GM19351 (cell line): ENCODE data around the gene CKM.

ENCODE experiments used
- ATAC-seq: cut with Tn5 transposase; IDR thresholded peaks from one replicate; pipeline ENCODE4 v1.9.1; 2021; ENCODE audit warnings: mild to moderate bottlenecking, moderate library complexity; ENCODE audit not compliant: unreplicated experiment

CKM gene

GRCh38 chr19:45322744-45323281 is at the start of gene CKM:
Gene CKM, minus strand, starts transcription at chr19:45322875. Its CDS starts 3,162 bp downstream, at chr19:45319713.
- no peak for ATAC-seq

- peak; percentile 99 for ATAC-seq
Observed at GRCh38 chr19:45370410-45371204, 47.9 kb upstream of the CKM start, which contains the start of gene ERCC2. Gene ERCC2, minus strand, starts transcription at chr19:45370573. Its CDS starts 33 bp downstream, at chr19:45370540.

GRCh38 chr19:45368737-45369340 is 46.2 kb upstream of the CKM start:
- no peak for ATAC-seq

GRCh38 chr19:45368127-45368526 is 45.5 kb upstream of the CKM start:
- no peak for ATAC-seq

- ATAC-seq: no peak
Observed at GRCh38 chr19:45364696-45365095, 42.0 kb upstream of the CKM start.

GRCh38 chr19:45363861-45364459 is 41.3 kb upstream of the CKM start:
- ATAC-seq: no peak

GRCh38 chr19:45362291-45362690 is 39.6 kb upstream of the CKM start:
- ATAC-seq: no peak

- no peak for ATAC-seq
Observed at GRCh38 chr19:45361608-45362007, 38.9 kb upstream of the CKM start.

- ATAC-seq: no peak
Observed at GRCh38 chr19:45358213-45358792, 35.6 kb upstream of the CKM start.

GRCh38 chr19:45357445-45357783 is 34.7 kb upstream of the CKM start:
- ATAC-seq: no peak

GRCh38 chr19:45356760-45357444 is 34.2 kb upstream of the CKM start:
- ATAC-seq: no peak

GRCh38 chr19:45355910-45356309 is 33.2 kb upstream of the CKM start:
- no peak for ATAC-seq

GRCh38 chr19:45355402-45355801 is 32.7 kb upstream of the CKM start:
- ATAC-seq: no peak

GRCh38 chr19:45354241-45354842 is 31.7 kb upstream of the CKM start:
- no peak for ATAC-seq

- ATAC-seq: no peak
Observed at GRCh38 chr19:45352914-45353796, 30.5 kb upstream of the CKM start.

- ATAC-seq: no peak
Observed at GRCh38 chr19:45352471-45352870, 29.8 kb upstream of the CKM start.

- ATAC-seq: no peak
Observed at GRCh38 chr19:45352062-45352461, 29.4 kb upstream of the CKM start.

- ATAC-seq: no peak
Observed at GRCh38 chr19:45351401-45351952, 28.8 kb upstream of the CKM start.

- ATAC-seq: no peak
Observed at GRCh38 chr19:45350477-45351058, 27.9 kb upstream of the CKM start.
